GM12873 (cell line): ENCODE measurements around the gene NEIL3.

Experiments
- TF ChIP-seq, protein P1 (sequence below): IDR thresholded peaks from 2 replicates; pipeline ENCODE4 v1.5.1; 2012; ENCODE audit warnings: low read depth, mild to moderate bottlenecking, moderate library complexity, low read length, control low read depth; ENCODE audit not compliant: insufficient read depth; ENCODE audit errors: missing control alignments

Gene NEIL3, protein sequence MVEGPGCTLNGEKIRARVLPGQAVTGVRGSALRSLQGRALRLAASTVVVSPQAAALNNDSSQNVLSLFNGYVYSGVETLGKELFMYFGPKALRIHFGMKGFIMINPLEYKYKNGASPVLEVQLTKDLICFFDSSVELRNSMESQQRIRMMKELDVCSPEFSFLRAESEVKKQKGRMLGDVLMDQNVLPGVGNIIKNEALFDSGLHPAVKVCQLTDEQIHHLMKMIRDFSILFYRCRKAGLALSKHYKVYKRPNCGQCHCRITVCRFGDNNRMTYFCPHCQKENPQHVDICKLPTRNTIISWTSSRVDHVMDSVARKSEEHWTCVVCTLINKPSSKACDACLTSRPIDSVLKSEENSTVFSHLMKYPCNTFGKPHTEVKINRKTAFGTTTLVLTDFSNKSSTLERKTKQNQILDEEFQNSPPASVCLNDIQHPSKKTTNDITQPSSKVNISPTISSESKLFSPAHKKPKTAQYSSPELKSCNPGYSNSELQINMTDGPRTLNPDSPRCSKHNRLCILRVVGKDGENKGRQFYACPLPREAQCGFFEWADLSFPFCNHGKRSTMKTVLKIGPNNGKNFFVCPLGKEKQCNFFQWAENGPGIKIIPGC

DNA sequence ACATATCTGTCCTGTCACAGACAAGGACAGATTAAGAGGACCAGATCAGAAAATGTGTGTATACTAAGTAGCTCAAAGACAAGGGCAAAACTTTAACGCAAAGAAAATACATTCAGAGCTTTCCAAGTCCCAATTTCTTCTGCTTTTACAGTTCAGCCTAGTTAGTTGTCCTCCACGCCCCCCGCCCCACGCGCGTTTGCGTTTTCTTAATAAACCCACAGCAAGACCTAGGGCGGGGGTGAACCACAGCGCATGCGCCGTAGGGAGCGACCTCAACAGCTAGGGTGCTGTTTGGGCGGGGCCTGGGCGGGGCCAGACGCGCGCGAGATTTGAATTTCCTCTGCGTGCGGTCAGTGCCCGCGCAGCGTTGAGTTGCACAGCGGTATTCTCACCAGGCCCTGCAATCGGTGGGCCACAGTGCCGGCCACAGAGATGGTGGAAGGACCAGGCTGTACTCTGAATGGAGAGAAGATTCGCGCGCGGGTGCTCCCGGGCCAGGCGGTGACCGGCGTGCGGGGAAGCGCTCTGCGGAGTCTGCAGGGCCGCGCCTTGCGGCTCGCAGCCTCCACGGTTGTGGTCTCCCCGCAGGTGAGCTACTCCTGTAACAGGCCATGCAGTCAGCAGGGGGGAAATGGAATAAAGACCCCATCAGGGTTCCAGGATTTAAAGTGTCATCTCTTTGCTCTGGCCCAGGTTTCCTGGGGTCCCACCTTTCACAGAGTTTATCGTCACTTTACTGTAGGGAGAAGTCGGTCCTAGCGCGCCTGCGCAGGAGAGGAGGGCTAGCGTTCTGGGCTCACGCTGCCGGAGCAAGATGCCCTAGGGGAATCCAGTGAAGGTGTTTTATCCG is at the start of gene NEIL3:
Gene NEIL3 (plus strand): TSS at position 353 of the 850 bp plus-strand sequence. CDS start 80 bp downstream, at position 433.
- TF ChIP-seq, protein P1, sequence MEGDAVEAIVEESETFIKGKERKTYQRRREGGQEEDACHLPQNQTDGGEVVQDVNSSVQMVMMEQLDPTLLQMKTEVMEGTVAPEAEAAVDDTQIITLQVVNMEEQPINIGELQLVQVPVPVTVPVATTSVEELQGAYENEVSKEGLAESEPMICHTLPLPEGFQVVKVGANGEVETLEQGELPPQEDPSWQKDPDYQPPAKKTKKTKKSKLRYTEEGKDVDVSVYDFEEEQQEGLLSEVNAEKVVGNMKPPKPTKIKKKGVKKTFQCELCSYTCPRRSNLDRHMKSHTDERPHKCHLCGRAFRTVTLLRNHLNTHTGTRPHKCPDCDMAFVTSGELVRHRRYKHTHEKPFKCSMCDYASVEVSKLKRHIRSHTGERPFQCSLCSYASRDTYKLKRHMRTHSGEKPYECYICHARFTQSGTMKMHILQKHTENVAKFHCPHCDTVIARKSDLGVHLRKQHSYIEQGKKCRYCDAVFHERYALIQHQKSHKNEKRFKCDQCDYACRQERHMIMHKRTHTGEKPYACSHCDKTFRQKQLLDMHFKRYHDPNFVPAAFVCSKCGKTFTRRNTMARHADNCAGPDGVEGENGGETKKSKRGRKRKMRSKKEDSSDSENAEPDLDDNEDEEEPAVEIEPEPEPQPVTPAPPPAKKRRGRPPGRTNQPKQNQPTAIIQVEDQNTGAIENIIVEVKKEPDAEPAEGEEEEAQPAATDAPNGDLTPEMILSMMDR = no peak

- TF ChIP-seq, protein P1 = no peak
These were observed 45.9 kb upstream of the NEIL3 start for GRCh38 chr4:177263818-177264217.

- TF ChIP-seq, protein P1 = no peak
These were observed 44.8 kb upstream of the NEIL3 start for GRCh38 chr4:177264788-177265422.

GRCh38 chr4:177265729-177266128 is 43.9 kb upstream of the NEIL3 start:
- TF ChIP-seq, protein P1 = no peak

GRCh38 chr4:177266506-177266905 is 43.2 kb upstream of the NEIL3 start:
- TF ChIP-seq, protein P1 = no peak

- TF ChIP-seq, protein P1 = no peak
These were observed 41.8 kb upstream of the NEIL3 start for GRCh38 chr4:177267911-177268310.
